Heart left ventricle (tissue), 13 donors: ENCODE measurements around the gene PEX10.

Source experiments
- CTCF ChIP-seq, 12 donors: fragments of 200-600 bp; sonication (generic) in 4 of 12; IDR thresholded peaks; one replicate each; pipeline versions ENCODE4 v1.5.0 to v1.8.0; 2018 to 2022; ENCODE audit warnings: antibody characterized with exemption in 12 of 12, mild to moderate bottlenecking in 5 of 12
- POLR2A ChIP-seq, 2 donors: fragments of 450-650 bp; IDR thresholded peaks; one replicate each; pipeline ENCODE4 v1.6.1; 2017; ENCODE audit warnings: antibody characterized with exemption in 2 of 2, mild to moderate bottlenecking in 2 of 2, moderate library complexity in 2 of 2
- donor health status: ischemic (EF 13 %, LVEDD 7.1; RV severe dilation, severe dysfunction).
- donor health status: DM: no; HTN: yes; CAD: no.
- donor health status: DM: no; HTN: no; CAD: no.
- donor health status: ischemic (EF 25% LVEDD 6.9; RV normal size, moderate dysfunction).
- donor health status: ischemic (EF 25% LVEDD 5.7; RV mildly dilated, moderate dysfunction).
- donor health status: ischemic (EF 35%, LVEDD 5.7; RV mildly dilated, moderate dysfunction).
- donor health status: nonischemic (EF 11% LVEDD 7.7; RV severe dilation, severe dysfunction).
- donor health status: DM: yes; HTN: yes; CAD: no.
- donor health status: PGD.
- donor health status: ischemic (EF 29% LVEDD 5.4; RV normal size, mild dysfunction).
- donor health status: nonischemic (EF 23%, LVEDD 6.1; RV moderate dilation, normal function).

DNA sequence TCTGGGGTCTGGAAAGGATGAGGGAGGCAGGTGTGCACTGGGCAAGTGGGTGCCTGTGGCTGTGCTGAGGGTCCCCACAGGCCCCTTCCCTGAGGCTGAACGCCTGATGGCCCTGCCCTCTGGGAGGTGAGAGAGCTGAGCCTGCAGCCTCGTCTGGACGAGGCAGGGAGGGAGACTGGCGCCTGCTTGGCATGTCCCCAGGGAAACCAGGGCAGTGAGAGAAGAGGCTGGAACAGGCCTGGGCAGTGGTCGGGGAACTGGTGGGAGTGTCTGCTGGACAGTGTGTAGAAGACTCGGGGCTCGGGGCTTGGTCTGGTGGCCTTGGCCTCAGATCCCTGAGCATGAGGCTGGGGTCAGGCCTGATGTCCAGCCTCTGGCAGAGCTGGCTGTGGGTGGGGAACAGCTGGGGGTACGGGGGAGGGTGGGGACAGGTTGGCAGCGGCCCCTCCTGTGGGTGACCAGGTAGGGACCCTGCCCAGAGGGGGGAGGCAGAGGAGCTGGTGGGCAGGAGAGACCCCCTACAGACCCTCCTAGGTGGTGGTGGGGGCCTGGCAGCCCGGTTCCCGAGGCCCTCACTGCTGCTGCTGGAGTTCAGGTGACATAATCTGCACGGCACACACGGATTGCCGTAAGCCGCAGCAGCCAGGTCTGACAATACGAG, 32.9 kb upstream of the PEX10 start:
- TF ChIP-seq POLR2A (IDR thresholded peaks at IDR 0.05) (no peak), CTCF (IDR thresholded peaks at IDR 0.05) (no peak)
